PFSK-1 (cell line): ENCODE data around the gene GPC6.

Experiments used
- POLR2AphosphoS5 ChIP-seq: IDR thresholded peaks from 2 replicates; pipeline ENCODE4 v1.6.1; 2012; ENCODE audit warnings: low read depth, mild to moderate bottlenecking, control low read depth, low read length, moderate library complexity
- SIN3A ChIP-seq: IDR thresholded peaks from 2 replicates; pipeline ENCODE4 v1.6.1; 2012; ENCODE audit warnings: mild to moderate bottlenecking, low read length, moderate library complexity, borderline replicate concordance; ENCODE audit not compliant: insufficient read depth
- TAF1 ChIP-seq: IDR thresholded peaks from 2 replicates; pipeline ENCODE4 v1.6.1; 2012; ENCODE audit warnings: low read length, control low read depth, borderline replicate concordance; ENCODE audit not compliant: insufficient read depth

GRCh38 chr13:93231867-93232266 lies 5.3 kb downstream of the GPC6 start:
- TF ChIP-seq TAF1 (no peak), SIN3A (no peak), POLR2AphosphoS5 (no peak)
